ENCODE measurements around the gene KRTAP5-4.
"Not testable (repeated sequence)": the region's sequence is repeated elsewhere in the genome, so short reads cannot be mapped to it uniquely, and the experiment has no call there.

The KRTAP5-4 gene

DNA sequence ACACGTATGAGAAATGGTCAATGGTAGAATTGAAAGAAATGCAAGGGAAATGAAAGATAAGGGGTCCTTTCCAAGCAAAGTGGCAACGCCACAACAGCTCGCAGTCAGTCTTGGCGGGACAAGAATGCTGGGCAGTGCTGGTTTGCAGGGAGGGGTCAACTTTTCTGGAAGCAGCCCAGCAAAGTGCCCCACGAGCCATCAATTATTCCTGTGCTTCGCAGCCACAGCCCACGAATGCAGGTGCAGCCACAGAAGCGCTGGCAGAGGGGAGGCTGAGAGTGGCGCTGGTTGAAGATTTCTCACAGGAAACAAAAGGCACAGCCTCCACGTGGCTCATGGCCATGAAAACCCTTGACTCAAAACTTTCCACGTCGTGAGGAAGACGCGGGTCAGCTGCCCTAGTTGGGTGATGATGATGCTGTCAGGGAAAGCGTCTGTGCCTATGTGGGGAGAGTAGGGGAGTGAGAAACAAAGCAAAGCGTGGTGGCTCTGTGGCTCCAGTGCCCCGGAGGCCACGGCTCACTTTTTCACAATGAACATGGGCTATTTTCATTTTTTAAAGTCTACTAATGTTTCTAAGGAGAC lies 40.9 kb upstream of the KRTAP5-4 start:
- H3K27me3 ChIP-seq (ENCODE audit: control insufficient read depth in 1 of 2, insufficient read depth in 2 of 2, low read length in 2 of 2); H3K4me3 ChIP-seq (ENCODE audit: low read depth in 1 of 2, low read length in 2 of 2); H3K4me1 ChIP-seq (ENCODE audit: control insufficient read depth in 1 of 2, insufficient read depth in 2 of 2, low read length in 2 of 2); H3K36me3 ChIP-seq (ENCODE audit: control insufficient read depth in 1 of 2, insufficient read depth in 2 of 2, low read length in 2 of 2); H3K27ac ChIP-seq (ENCODE audit: low read depth, low read length); H3K9me3 ChIP-seq (ENCODE audit: control insufficient read depth in 1 of 2, low read length in 2 of 2); H3K9ac ChIP-seq (ENCODE audit: low read depth in 1 of 2, low read length in 2 of 2): not testable (repeated sequence)

DNA sequence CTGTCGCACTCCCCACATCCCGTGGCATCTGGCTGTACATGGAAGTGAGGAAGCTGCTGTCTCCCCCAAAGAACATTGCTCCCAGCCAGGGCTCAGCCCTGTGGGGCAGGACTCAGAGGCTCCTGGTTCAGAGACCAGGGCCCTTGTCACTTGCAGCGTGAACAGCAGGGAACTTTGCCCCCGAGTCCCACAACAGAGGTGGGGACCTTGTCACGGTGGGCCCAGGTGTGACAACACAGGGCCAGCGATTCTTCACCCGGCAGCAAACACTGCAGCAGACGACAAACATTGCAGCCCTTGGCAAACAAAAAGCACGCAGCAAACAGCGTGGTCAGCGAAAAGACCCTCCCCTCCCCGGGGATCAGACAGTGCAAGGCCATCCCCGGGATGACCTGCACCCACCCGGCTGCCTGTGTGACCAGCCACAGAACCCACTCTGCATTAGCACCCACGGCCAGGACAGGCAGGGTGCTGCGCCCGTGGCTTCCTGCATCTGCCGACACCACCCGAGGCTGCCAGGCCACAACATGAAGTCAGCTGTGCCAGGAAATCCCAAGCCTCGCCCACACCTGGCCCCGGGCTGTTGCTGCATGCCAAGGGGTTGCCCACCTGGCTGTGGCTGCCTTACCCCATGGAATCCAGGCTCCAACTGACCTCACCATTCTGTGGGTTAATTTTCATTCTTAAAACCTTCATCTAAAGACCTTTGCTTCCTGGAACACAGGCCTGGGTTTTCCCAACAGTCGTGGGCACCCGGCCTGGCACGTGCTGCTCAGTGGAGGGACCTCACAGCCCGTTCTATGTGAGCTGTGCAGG lies 39.7 kb upstream of the KRTAP5-4 start:
- H3K9ac ChIP-seq (ENCODE audit: low read depth in 1 of 2, low read length in 2 of 2); H3K36me3 ChIP-seq (ENCODE audit: control insufficient read depth in 1 of 2, insufficient read depth in 2 of 2, low read length in 2 of 2); H3K4me3 ChIP-seq (ENCODE audit: low read depth in 1 of 2, low read length in 2 of 2); H3K9me3 ChIP-seq (ENCODE audit: control insufficient read depth in 1 of 2, low read length in 2 of 2); H3K27ac ChIP-seq (ENCODE audit: low read depth, low read length); H3K27me3 ChIP-seq (ENCODE audit: control insufficient read depth in 1 of 2, insufficient read depth in 2 of 2, low read length in 2 of 2); H3K4me1 ChIP-seq (ENCODE audit: control insufficient read depth in 1 of 2, insufficient read depth in 2 of 2, low read length in 2 of 2): not testable (repeated sequence)

DNA sequence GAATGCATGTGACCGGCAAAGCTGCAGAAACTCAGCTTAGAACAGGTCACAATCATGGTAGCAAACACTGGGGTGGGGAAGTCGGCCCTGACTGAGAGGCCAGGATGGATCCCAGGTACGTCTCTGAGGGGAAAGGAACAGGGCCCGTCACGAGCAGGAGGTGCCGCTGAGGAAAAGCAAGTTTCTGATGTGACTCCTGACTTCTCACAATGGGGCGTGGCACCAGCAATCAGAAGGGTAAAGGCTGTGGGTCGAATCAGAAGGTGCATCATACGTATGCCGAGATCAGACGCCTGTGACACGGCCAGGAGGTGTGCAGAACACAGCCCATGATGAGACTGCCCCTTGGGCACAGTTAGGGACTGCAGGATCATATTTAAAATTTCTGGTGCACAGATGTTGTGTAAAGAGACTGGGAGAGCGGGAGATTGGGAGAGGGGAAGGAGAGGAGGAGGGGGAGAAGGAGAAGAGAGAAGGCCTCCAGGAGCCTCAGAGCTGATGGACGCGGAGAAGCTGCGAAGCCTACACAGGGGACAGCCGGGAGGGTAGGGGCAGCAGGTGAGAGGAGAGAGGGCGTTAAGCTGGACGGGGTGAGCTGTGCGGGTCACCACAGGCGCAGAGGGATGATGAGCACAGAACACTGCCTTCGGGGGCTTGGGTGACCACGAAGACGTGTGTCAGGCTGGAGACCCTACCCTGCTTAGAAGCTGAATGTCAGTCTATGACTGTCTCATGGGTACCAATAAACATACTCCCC lies 38.4 kb upstream of the KRTAP5-4 start:
- H3K9me3 ChIP-seq (ENCODE audit: control insufficient read depth in 1 of 2, low read length in 2 of 2): no peaks in the 10 kb centered on the region
- peaks cover 0 to 15% of the 10 kb centered on the region in 2 donors for H3K27me3 ChIP-seq (ENCODE audit: control insufficient read depth in 1 of 2, insufficient read depth in 2 of 2, low read length in 2 of 2)
- H3K27ac ChIP-seq (ENCODE audit: low read depth, low read length): no peak overlapping the region
- no peaks in the 10 kb centered on the region for H3K36me3 ChIP-seq (ENCODE audit: control insufficient read depth in 1 of 2, insufficient read depth in 2 of 2, low read length in 2 of 2)
- H3K9ac ChIP-seq (ENCODE audit: low read depth in 1 of 2, low read length in 2 of 2): no peak overlapping the region
- no peak overlapping the region for H3K4me3 ChIP-seq (ENCODE audit: low read depth in 1 of 2, low read length in 2 of 2)
- H3K4me1 ChIP-seq (ENCODE audit: control insufficient read depth in 1 of 2, insufficient read depth in 2 of 2, low read length in 2 of 2): no peaks in the 10 kb centered on the region

DNA sequence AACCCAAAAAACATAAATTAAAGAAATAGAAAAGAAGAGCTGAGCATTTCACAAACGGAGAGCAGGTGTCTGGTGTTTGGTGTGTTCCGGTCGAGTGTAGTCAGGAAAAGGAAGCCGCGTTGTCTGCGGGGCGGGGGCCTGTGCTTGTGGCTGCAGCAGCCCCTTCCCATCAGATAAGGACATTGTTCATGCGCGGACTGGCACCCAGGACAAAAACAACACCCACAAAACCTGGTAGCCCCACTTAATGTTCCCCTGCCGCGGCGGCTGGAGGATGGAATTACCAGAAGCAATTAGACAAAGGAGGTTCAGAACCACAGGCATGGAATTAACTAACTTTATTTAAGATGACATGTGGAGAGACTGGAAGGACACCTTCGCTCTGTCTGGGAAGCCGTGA lies 37.6 kb upstream of the KRTAP5-4 start:
- Histone ChIP-seq H3K27me3 (ENCODE audit: control insufficient read depth in 1 of 2, insufficient read depth in 2 of 2, low read length in 2 of 2) (peaks cover 0 to 15% of the 10 kb centered on the region in 2 donors), H3K9ac (ENCODE audit: low read depth in 1 of 2, low read length in 2 of 2) (no peak overlapping the region), H3K27ac (ENCODE audit: low read depth, low read length) (no peak overlapping the region), H3K4me3 (ENCODE audit: low read depth in 1 of 2, low read length in 2 of 2) (no peak overlapping the region), H3K36me3 (ENCODE audit: control insufficient read depth in 1 of 2, insufficient read depth in 2 of 2, low read length in 2 of 2) (no peaks in the 10 kb centered on the region), H3K4me1 (ENCODE audit: control insufficient read depth in 1 of 2, insufficient read depth in 2 of 2, low read length in 2 of 2) (no peaks in the 10 kb centered on the region), H3K9me3 (ENCODE audit: control insufficient read depth in 1 of 2, low read length in 2 of 2) (no peaks in the 10 kb centered on the region)

DNA sequence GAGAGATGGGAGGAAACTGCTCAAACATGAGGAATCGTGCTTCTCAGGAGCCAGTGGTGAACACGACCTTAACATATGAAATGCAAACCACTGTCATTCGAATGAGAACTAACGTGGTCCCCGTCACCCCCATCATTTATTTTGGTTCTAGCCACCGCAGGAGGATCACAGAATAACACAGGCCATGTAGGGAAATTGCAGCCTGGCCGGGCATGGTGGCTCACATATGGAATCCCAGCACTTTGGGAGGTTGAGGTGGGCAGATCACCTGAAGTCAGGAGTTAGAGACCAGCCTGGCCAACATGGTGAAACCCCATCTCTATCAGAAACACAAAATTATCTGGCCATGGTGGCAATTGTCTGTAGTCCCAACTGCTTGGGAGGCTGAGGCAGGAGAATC lies 34.7 kb upstream of the KRTAP5-4 start:
- no peaks in the 10 kb centered on the region for H3K36me3 ChIP-seq (ENCODE audit: control insufficient read depth in 1 of 2, insufficient read depth in 2 of 2, low read length in 2 of 2)
- H3K27ac ChIP-seq (ENCODE audit: low read depth, low read length): no peak overlapping the region
- H3K27me3 ChIP-seq (ENCODE audit: control insufficient read depth in 1 of 2, insufficient read depth in 2 of 2, low read length in 2 of 2): peaks cover 12 to 19% of the 10 kb centered on the region in 2 donors

DNA sequence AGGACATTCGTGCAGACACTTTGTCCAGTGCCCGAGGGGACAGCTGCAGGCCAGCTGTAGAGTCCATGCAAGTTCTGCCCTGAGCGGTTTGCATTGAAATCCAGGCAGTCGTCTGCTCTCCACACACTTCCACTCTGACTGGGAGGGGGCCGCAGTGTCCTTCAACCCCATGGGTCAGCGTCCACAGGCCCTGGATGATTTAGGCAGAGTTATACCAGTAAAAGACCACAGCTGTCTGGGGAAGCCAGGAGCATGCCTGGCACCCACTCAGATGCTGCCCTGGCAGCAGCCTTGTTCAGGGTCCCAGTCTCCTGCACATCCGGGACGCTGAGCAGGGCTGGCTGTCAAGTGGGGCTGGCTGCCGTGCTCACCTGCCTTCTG lies 34.1 kb upstream of the KRTAP5-4 start:
- Histone ChIP-seq H3K4me3 (ENCODE audit: low read depth in 1 of 2, low read length in 2 of 2) (no peak overlapping the region), H3K9me3 (ENCODE audit: control insufficient read depth in 1 of 2, low read length in 2 of 2) (no peaks in the 10 kb centered on the region), H3K9ac (ENCODE audit: low read depth in 1 of 2, low read length in 2 of 2) (no peak overlapping the region), H3K27me3 (ENCODE audit: control insufficient read depth in 1 of 2, insufficient read depth in 2 of 2, low read length in 2 of 2) (peaks cover 12 to 19% of the 10 kb centered on the region in 2 donors), H3K36me3 (ENCODE audit: control insufficient read depth in 1 of 2, insufficient read depth in 2 of 2, low read length in 2 of 2) (no peaks in the 10 kb centered on the region), H3K27ac (ENCODE audit: low read depth, low read length) (no peak overlapping the region), H3K4me1 (ENCODE audit: control insufficient read depth in 1 of 2, insufficient read depth in 2 of 2, low read length in 2 of 2) (no peaks in the 10 kb centered on the region)

More for the DNA sequence above, 34.7 kb upstream of the KRTAP5-4 start:
- Histone ChIP-seq H3K4me1 (ENCODE audit: control insufficient read depth in 1 of 2, insufficient read depth in 2 of 2, low read length in 2 of 2) (no peaks in the 10 kb centered on the region), H3K4me3 (ENCODE audit: low read depth in 1 of 2, low read length in 2 of 2) (no peak overlapping the region), H3K9ac (ENCODE audit: low read depth in 1 of 2, low read length in 2 of 2) (no peak overlapping the region), H3K9me3 (ENCODE audit: control insufficient read depth in 1 of 2, low read length in 2 of 2) (no peaks in the 10 kb centered on the region)

DNA sequence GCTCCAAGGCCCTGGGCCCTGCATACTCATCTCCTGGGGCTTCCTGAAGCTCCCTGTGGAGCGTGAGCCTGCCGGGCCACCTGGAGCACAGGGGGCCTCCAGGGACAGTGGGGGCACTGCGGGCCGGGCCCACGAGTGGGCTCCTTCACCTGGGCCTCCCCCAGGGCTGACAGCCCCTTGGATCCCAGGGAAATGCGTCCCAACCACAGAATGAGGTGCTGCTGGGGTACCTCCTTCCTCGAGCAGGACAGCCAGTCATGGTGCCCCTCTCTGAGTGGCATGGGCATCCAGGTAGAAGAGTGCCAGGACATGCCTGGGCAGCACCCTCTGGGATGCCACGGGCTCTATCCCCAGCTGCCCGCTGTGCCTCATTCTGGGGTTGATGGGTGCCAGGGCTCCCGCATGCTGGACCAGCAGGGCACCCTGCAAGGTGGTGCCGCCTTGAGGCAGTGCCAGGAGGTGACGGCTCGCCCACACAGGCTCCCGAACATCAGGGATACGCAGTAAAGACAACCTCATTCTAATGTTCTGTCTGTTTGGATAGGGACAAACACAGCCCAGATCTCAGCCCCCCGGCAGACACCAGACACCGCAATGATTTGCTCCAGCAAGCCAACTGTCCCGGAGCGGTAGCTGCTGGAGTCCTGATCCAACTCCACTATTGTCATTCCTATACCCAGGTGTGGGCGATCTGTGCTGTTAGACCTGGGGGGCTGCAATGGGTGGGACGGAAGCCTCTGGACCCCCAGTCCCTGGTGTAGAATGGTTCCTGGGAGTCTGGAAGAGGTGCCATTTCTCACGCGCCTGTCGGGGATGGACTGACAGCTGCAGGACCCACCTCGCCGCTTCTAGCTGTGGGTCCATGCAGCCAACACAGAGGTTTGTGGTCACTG lies 33.5 kb upstream of the KRTAP5-4 start:
- Histone ChIP-seq H3K27me3 (ENCODE audit: control insufficient read depth in 1 of 2, insufficient read depth in 2 of 2, low read length in 2 of 2) (peaks cover 12 to 17% of the 10 kb centered on the region in 2 donors), H3K9ac (ENCODE audit: low read depth in 1 of 2, low read length in 2 of 2) (no peak overlapping the region), H3K4me3 (ENCODE audit: low read depth in 1 of 2, low read length in 2 of 2) (no peak overlapping the region), H3K9me3 (ENCODE audit: control insufficient read depth in 1 of 2, low read length in 2 of 2) (no peaks in the 10 kb centered on the region), H3K27ac (ENCODE audit: low read depth, low read length) (no peak overlapping the region), H3K4me1 (ENCODE audit: control insufficient read depth in 1 of 2, insufficient read depth in 2 of 2, low read length in 2 of 2) (no peaks in the 10 kb centered on the region), H3K36me3 (ENCODE audit: control insufficient read depth in 1 of 2, insufficient read depth in 2 of 2, low read length in 2 of 2) (no peaks in the 10 kb centered on the region)

DNA sequence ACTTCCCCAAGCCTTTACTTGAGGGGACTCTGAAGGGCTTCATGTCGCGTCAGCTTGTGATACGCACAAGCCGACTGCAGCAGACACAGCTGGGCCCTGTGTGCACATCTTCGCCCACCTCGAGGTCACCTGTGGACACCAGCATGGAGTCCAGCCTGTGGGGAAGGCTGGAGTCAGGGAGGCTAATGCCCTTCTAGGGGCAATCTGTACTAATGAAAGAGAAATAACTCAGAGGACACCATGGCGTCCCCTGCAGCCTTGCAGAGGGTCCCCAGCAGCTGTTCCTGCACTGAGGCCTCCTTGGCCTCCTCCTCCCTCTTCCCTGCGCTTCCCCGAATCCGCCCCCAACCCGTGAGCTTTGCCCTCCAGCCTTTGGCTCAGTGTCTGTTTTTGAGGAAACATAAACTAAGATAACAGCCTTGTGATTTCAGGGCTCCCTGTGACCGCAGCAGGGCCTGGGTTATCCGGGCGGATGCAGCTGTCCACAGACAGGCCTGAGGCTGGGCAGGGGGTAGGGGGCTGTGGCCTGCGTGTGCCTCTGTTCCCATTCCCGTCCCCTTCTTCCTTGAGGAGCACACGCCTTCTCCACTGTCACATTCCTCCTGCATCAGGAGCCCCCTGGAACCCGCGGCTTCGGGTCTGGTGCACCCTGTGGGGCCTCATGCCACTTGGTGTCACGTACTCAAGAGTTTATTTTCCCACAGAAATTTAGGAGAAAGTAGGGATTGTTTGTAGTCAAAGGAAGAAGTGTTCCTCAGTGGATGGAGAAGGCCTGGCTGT lies 32.6 kb upstream of the KRTAP5-4 start:
- Histone ChIP-seq H3K36me3 (ENCODE audit: control insufficient read depth in 1 of 2, insufficient read depth in 2 of 2, low read length in 2 of 2) (no peaks in the 10 kb centered on the region), H3K27ac (ENCODE audit: low read depth, low read length) (no peak overlapping the region), H3K9me3 (ENCODE audit: control insufficient read depth in 1 of 2, low read length in 2 of 2) (no peaks in the 10 kb centered on the region), H3K4me3 (ENCODE audit: low read depth in 1 of 2, low read length in 2 of 2) (no peak overlapping the region), H3K4me1 (ENCODE audit: control insufficient read depth in 1 of 2, insufficient read depth in 2 of 2, low read length in 2 of 2) (no peaks in the 10 kb centered on the region), H3K9ac (ENCODE audit: low read depth in 1 of 2, low read length in 2 of 2) (no peak overlapping the region), H3K27me3 (ENCODE audit: control insufficient read depth in 1 of 2, insufficient read depth in 2 of 2, low read length in 2 of 2) (peaks cover 11 to 12% of the 10 kb centered on the region in 2 donors)

DNA sequence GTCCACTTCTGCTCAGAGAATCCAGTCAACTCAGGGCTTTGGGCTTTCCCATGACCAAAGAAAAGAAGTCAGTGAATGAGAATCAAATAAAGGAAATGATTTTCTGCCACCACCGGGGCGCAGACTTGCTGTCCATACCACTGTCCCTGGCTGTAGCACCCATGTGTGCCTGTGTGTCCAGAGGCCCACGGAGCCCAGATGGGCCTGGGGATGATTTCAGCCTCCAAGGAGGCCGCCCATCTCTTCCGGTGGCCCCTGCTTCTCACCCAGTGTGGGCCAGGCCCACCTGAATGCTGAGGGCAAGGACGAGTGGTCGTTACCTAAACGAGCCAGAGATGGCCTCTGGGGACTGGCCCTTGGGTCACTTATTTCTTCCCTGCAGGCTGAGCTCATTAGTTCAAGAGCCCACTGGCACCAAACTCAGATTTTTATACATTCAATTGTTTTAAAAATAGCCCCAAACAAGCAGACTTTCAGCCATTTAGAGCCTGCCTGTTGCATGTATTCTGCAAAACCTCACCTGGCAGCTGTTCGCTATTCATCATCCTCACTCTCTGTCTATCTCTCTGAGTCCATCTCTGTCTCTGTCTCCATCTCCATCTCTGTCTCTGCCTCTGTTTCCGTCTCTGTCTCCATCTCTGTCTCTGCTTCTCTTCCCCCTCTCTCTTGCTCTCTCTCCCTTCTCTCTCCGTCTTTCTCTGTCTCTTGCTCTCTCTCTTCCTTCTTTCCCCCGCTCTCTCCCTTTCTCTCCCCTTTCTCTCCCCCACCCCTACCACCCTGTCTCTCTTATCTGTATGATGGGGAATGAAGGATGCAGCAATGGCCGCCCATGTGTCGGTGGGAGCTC lies 31.8 kb upstream of the KRTAP5-4 start:
- Histone ChIP-seq H3K9ac (ENCODE audit: low read depth in 1 of 2, low read length in 2 of 2) (no peak overlapping the region), H3K27ac (ENCODE audit: low read depth, low read length) (no peak overlapping the region), H3K9me3 (ENCODE audit: control insufficient read depth in 1 of 2, low read length in 2 of 2) (no peaks in the 10 kb centered on the region), H3K4me3 (ENCODE audit: low read depth in 1 of 2, low read length in 2 of 2) (no peak overlapping the region), H3K27me3 (ENCODE audit: control insufficient read depth in 1 of 2, insufficient read depth in 2 of 2, low read length in 2 of 2) (peaks cover 11 to 12% of the 10 kb centered on the region in 2 donors), H3K36me3 (ENCODE audit: control insufficient read depth in 1 of 2, insufficient read depth in 2 of 2, low read length in 2 of 2) (no peaks in the 10 kb centered on the region), H3K4me1 (ENCODE audit: control insufficient read depth in 1 of 2, insufficient read depth in 2 of 2, low read length in 2 of 2) (no peaks in the 10 kb centered on the region)

Measured in duodenal mucosa (tissue), 2 donors.